SHP77 treated with DMSO at 0.1 percent for 48 hours (cell line): ENCODE measurements around the gene FOXL2.

Experiments
- DNase-seq: peaks from one replicate; lab custom pipeline; 2025; lab: John Stamatoyannopoulos, UW

Gene FOXL2

GRCh38 chr3:138945709-138946662 is 951 bp downstream of the FOXL2 start:
- DNase-seq = no peak

DNA sequence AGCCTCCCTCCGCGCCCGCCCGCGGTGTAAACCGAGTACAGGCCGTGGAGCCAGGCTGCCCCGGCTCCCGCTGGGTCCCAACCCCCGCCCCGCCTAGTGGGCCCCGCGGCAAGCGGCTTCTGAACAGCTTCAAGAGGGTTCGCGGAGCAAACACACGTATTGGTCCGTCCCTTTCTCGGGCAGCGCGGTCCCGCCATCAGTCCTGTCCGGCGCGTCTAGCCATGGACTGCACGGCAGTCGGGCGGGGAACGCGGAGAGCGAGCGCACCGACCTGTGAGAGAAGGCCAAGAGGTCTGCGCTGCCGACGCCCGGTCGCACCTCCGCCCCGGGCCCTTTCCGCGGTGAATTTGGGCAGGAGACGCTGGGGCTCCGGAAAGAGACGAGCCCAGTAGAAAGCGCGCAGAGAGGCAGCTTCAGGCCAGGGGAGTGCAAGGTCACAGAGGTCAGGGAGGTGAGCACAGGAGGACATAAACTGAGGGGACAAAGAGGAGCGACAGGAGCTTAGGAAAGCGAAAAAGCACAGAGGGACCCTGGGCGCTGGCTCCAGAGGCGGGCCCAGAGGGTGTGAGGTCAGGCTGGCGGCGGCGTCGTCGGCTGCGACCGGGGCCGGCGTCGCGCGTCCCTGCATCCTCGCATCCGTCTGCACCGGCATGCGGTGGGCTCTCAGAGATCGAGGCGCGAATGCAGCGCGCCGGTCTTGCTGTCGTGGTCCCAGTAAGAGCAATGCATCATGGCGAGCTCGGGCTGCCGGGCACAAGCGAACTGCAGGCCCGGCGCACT is 1.8 kb downstream of the FOXL2 start:
- no peak for DNase-seq

- DNase-seq = no peak
These were observed 2.3 kb downstream of the FOXL2 start for GRCh38 chr3:138944654-138944928.

DNA sequence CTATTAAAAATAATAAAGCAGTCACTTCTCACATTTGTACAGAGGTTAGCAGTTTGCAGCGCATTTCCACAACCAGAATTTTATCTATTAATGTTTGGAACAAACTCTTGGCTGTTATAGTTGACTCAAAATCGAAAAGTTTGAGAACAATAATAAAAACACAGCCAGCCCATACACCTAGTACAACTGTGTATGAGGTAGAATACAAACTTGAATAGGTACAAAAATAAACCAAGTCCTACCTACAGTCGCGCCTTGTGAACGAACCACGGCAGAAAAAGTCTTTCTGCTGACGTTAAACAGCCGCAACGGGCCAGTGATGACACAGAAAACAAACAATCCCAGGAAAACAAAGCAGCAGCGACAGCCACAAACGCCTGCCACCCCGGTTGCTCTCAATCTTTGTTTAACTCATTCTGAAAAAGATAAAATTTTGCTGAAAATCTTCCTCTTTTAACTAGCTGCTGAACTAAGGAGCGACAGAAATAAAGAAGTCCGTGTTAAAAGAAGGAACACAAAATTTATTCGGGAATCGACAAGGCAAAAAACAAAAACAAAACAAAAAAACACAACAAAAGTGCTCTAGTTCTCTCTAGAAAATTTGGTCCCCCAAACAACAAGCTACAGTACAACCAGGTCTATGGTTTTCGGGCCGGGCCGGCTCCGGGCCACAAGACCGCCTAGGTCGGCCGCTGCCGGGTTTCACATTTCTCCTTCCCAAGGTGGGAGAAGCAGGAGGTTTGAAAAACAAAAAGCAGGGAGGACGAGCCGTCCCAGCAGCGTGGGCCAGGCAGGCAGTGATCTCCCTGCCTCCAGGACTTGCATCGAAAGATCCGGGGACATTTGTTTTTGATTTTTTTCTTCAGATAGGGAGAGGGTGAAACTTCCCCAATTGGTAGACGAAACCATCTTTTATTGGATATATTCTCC is 2.9 kb downstream of the FOXL2 start:
- no peak for DNase-seq

GRCh38 chr3:138942861-138943623 is 3.9 kb downstream of the FOXL2 start:
- DNase-seq = no peak

GRCh38 chr3:138942271-138942670 is 4.7 kb downstream of the FOXL2 start:
- no peak for DNase-seq

DNA sequence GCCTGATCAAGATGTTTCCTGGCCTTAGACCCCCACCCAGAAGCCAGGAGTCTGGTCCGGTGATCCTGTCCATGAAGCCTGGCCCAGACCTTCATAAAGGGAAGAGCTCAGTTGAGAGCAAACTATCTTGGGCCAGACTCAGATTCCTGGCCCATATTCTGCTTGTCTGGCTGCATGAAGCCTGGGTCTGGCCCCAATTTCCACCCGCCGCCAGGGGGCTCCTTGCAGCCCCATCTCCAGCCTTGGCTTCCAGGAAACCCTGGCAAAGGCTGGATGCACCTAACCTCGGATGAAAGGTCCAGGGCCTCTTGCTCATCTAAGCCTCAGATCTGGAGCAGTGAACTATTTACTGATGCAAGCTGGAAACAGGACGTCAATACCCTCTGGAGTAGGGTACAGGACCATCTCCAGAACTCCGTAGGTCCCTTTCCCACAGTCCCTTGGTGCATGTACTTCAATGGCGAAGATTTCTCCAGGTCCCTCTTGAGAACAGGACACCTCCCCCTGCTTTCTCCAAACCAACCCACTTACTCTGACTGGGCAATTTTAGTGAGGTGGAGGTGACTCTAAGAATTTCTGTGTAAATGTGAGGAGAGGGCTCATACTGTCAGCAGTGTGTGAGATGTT is 5.6 kb downstream of the FOXL2 start:
- peak; percentile 6 for DNase-seq

GRCh38 chr3:138940446-138940845 is 6.5 kb downstream of the FOXL2 start:
- no peak for DNase-seq

- DNase-seq = no peak
These were observed 7.2 kb downstream of the FOXL2 start for GRCh38 chr3:138939561-138940241.

DNA sequence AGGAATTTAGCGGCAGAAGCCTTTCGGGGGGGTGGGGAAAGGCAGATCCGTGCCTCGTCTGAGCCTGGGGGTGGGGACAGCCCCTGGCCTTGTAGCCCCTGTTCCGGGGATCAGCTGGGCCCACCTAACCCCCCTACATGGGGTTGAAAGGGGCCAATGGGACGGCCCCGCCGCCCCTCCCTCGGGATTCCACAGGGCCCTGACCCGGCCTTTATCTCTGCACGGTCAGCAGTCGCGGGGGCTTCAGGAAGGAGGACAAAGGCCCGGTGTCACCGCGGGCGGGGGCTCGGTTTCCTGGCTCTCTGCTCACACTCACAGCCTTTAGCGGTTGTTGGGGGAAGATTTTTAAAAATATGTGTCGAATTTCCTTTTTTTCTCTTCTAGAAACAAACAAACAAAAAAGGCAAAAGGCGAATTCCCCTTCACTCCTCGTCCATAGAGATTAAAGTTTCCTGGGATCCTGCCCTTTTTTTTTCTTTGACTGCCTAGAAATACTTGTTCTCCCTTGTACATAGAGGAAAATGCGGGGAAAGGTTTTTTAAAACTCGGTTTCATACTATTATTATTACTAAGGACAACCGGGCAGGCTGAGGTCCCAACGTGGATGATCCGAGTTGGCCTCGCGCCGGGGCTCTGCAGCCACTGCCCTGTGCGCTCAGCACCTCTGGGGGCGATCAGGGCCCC is 7.9 kb downstream of the FOXL2 start:
- no peak for DNase-seq

DNA sequence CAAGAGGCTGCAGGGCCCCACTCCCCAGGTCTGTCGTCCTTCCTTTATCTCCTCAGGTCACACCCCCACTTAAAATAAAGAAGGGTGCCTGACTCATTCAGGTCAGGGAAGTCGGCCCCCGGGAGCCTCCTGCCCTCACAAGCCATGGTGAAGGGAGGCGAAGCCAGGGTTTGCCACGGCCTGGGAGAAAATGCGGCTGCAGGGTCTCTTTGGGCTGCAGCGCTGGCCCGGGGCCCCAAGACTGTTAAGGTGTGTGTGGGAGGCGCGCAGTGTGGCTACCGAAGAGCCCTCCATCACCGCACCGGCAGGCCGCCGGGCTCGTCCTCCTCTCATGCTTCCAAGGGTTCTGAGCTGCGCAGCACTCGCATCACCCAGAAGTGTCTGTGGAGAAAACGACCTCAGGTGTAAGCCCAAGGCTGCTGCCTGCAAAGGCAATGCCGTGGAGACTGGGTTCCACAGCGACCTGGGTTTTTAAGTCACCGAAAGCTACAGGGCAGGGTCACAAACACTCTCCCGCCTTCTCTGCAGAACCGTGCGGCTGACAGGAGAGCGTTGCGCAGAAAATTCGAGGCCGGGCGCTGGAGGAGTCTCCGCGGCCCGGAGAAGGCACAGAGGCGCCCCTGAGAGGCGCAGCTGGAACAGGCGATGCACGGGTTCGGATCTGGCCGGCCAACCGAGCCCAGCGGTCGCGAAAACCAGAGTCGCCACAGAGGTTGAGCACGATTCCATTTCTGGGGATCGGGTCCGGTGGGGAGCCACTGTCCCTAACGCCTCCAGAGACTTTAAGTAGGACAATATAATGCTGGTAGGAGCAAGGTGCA is 8.7 kb downstream of the FOXL2 start:
- DNase-seq = no peak

GRCh38 chr3:138937690-138938055 is 9.3 kb downstream of the FOXL2 start:
- no peak for DNase-seq

- DNase-seq = no peak
These were observed 9.9 kb downstream of the FOXL2 start for GRCh38 chr3:138936741-138937689.

- peak; percentile 49 for DNase-seq
These were observed 10.8 kb downstream of the FOXL2 start for GRCh38 chr3:138935863-138936740.

- no peak for DNase-seq
These were observed 11.5 kb downstream of the FOXL2 start for GRCh38 chr3:138935505-138935862.

DNA sequence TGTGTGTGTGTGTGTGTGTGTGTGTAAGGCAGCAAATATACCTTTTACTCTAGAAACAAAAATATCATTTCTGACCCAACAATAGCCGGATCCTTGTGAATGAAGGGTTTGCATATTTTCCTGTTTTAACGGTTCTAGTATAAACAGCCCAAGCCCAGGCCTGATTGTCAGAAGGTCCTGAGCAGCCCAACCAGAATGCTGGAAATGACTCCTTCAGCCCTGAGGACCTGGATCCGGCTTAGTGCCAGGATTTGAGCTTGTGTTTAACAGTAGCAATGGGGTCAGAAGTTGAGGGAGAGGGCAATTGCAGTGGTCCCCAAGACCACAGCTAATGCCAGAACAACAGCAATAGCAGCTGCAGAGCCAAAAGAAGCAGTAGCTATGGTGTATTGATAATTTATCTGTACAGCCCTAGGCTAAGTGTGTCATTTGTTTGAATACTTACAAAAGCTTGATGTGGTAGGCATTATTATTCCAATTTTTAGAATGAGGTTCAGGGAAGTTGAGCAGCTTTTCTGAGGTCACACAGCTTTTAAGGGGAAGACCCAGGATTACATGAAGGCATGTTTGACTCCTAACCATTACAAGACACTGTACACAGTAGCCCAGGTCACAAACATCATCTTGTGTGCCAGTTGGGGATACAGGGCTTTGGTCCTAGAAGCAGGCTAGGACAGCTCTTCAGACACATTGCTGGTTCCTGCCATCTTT is 12.8 kb downstream of the FOXL2 start:
- no peak for DNase-seq
